Mesenchymal stem cell (in vitro differentiated cells and primary cell): Measurements from ENCODE around the gene USP46.
A peak's percentile ranks its signal among the peaks of the same experiment; 100 is the strongest.

Source experiments
- DNase-seq: peaks from one replicate; pipeline ENCODE4 v3.0.0-alpha.2; 2013
- H2AFZ ChIP-seq: one replicate; pipeline ENCODE4 v1.6.1; 2013; ENCODE audit warnings: low read depth, mild to moderate bottlenecking, control low read depth, inconsistent platforms, low read length, moderate library complexity
- H2AK5ac ChIP-seq: 2 replicates; pipeline ENCODE4 v1.6.1; 2013; ENCODE audit warnings: low read length, moderate library complexity, mild to moderate bottlenecking, inconsistent platforms; ENCODE audit not compliant: severe bottlenecking
- H2BK120ac ChIP-seq: one replicate; pipeline ENCODE4 v1.6.1; 2013; ENCODE audit warnings: low read depth, mild to moderate bottlenecking, inconsistent platforms, low read length, moderate library complexity
- H2BK12ac ChIP-seq, 2 experiments: one replicate each; pipeline ENCODE4 v1.6.1; 2013; ENCODE audit warnings: inconsistent platforms in 2 of 2, low read length in 2 of 2, mild to moderate bottlenecking in 2 of 2, moderate library complexity in 2 of 2, control low read depth in 1 of 2
- H2BK15ac ChIP-seq: one replicate; pipeline ENCODE4 v1.6.1; 2013; ENCODE audit warnings: mild to moderate bottlenecking, low read depth, inconsistent platforms; ENCODE audit not compliant: poor library complexity, severe bottlenecking
- H2BK5ac ChIP-seq: 2 replicates; pipeline ENCODE4 v1.6.1; 2013; ENCODE audit warnings: low read depth, mild to moderate bottlenecking, low read length, control low read depth, inconsistent platforms; ENCODE audit not compliant: poor library complexity, severe bottlenecking
- H3K14ac ChIP-seq, 2 experiments: one replicate each; pipeline ENCODE4 v1.6.1; 2013; ENCODE audit warnings: inconsistent platforms in 2 of 2, low read length in 2 of 2, control low read depth in 1 of 2, mild to moderate bottlenecking in 1 of 2, moderate library complexity in 1 of 2
- H3K18ac ChIP-seq, 2 experiments: one replicate each; pipeline ENCODE4 v1.6.1; 2013; ENCODE audit warnings: inconsistent platforms in 2 of 2, low read length in 2 of 2, control low read depth in 1 of 2, low read depth in 1 of 2, mild to moderate bottlenecking in 1 of 2
- H3K23ac ChIP-seq, 2 experiments: one replicate each; pipeline ENCODE4 v1.6.1; 2013; ENCODE audit warnings: inconsistent platforms in 2 of 2, low read length in 2 of 2, mild to moderate bottlenecking in 2 of 2, moderate library complexity in 2 of 2, control low read depth in 1 of 2
- H3K27ac ChIP-seq: 2 replicates; pipeline ENCODE4 v1.5.1; 2013; ENCODE audit warnings: mild to moderate bottlenecking, moderate library complexity, low read length, control low read depth, inconsistent platforms; ENCODE audit not compliant: poor library complexity, severe bottlenecking
- H3K27me3 ChIP-seq, 2 experiments: 2 replicates each; pipeline versions ENCODE4 v1.6.1 to v1.7.0; 2013; ENCODE audit warnings: low read length in 2 of 2, mild to moderate bottlenecking in 2 of 2, moderate library complexity in 2 of 2, control low read depth in 1 of 2, inconsistent platforms in 1 of 2; ENCODE audit not compliant: control insufficient read depth in 1 of 2, insufficient read depth in 1 of 2
- H3K36me3 ChIP-seq, 2 experiments: 2 replicates each; pipeline versions ENCODE4 v1.6.1 to v1.7.0; 2013; ENCODE audit warnings: low read length in 2 of 2, control low read depth in 1 of 2, inconsistent platforms in 1 of 2, low read depth in 1 of 2, mild to moderate bottlenecking in 1 of 2; ENCODE audit not compliant: insufficient read depth in 2 of 2, control insufficient read depth in 1 of 2
- H3K4ac ChIP-seq, 2 experiments: one replicate each; pipeline ENCODE4 v1.6.1; 2013; ENCODE audit warnings: inconsistent platforms in 2 of 2, low read length in 2 of 2, mild to moderate bottlenecking in 2 of 2, moderate library complexity in 2 of 2, control low read depth in 1 of 2, low read depth in 1 of 2
- H3K4me1 ChIP-seq: 2 replicates; pipeline ENCODE4 v1.6.1; 2013; ENCODE audit warnings: low read depth, low read length, control low read depth; ENCODE audit not compliant: control insufficient read depth, insufficient read depth
- H3K4me2 ChIP-seq: 2 replicates; pipeline ENCODE4 v1.6.1; 2013; ENCODE audit warnings: low read length, mild to moderate bottlenecking, inconsistent platforms; ENCODE audit not compliant: poor library complexity, severe bottlenecking
- H3K4me3 ChIP-seq, 2 experiments: 2 replicates each; pipeline versions ENCODE4 v1.5.1 to v1.7.0; 2013; ENCODE audit warnings: low read length in 2 of 2, mild to moderate bottlenecking in 2 of 2, control low read depth in 1 of 2, low read depth in 1 of 2; ENCODE audit not compliant: insufficient read depth in 1 of 2
- H3K79me1 ChIP-seq: replicated peaks from 2 replicates; pipeline ENCODE4 v1.6.1; 2013; ENCODE audit warnings: mild to moderate bottlenecking, control low read depth, low read length, inconsistent platforms; ENCODE audit not compliant: poor library complexity, severe bottlenecking
- H3K9ac ChIP-seq: 2 replicates; pipeline ENCODE4 v1.7.0; 2013; ENCODE audit warnings: mild to moderate bottlenecking, low read length, moderate library complexity
- H3K9me3 ChIP-seq: 2 replicates; pipeline ENCODE4 v1.7.0; 2013; ENCODE audit warnings: mild to moderate bottlenecking, low read length; ENCODE audit not compliant: control insufficient read depth
- H4K8ac ChIP-seq: one replicate; pipeline ENCODE4 v1.6.1; 2013; ENCODE audit warnings: inconsistent platforms, mild to moderate bottlenecking, low read length, moderate library complexity
- H4K91ac ChIP-seq: one replicate; pipeline ENCODE4 v1.6.1; 2013; ENCODE audit warnings: mild to moderate bottlenecking, low read length, inconsistent platforms
- WGBS: methylation state at CpG from one replicate; pipeline ENCODE4 v1.1.7; 2013; ENCODE audit warnings: mixed read lengths; 5-methylcytosine and 5-hydroxymethylcytosine counted together

USP46 gene

GRCh38 chr4:52640808-52641565, 18.1 kb downstream of the USP46 start:
- Histone ChIP-seq H2AFZ (no peak overlapping the region), H3K27ac (peak overlapping the region; percentile 39), H3K79me1 (peaks cover 33% of the 10 kb centered on the region), H3K36me3 (no peaks in the 10 kb centered on the region), H4K8ac (no peak overlapping the region), H2BK12ac (no peak overlapping the region), H2AK5ac (no peak overlapping the region), H3K23ac (no peak overlapping the region), H4K91ac (no peak overlapping the region), H3K9me3 (no peaks in the 10 kb centered on the region), H3K14ac (no peak overlapping the region), H3K27me3 (no peaks in the 10 kb centered on the region), H3K18ac (no peak overlapping the region), H3K4ac (no peak overlapping the region), H3K4me1 (peaks cover 2% of the 10 kb centered on the region), H3K4me3 (peak overlapping the region in 1 of 2 experiments; percentile 37), H3K4me2 (no peak overlapping the region), H2BK5ac (no peak overlapping the region), H3K9ac (peak overlapping the region; percentile 2), H2BK120ac (no peak overlapping the region), H2BK15ac (no peak overlapping the region)
- no peak for DNase-seq
- 88% methylated on average over 6 of the region's 6 CpGs for WGBS

GRCh38 chr4:52638717-52639116, 20.4 kb downstream of the USP46 start:
- H3K14ac ChIP-seq, result no peak overlapping the region
- H3K4me1 ChIP-seq, result peaks cover 4% of the 10 kb centered on the region
- no peak overlapping the region for H3K27ac ChIP-seq
- no peak overlapping the region for H3K4me2 ChIP-seq
- no peak overlapping the region for H3K18ac ChIP-seq
- H3K4ac ChIP-seq, result no peak overlapping the region
- H2AK5ac ChIP-seq, result no peak overlapping the region
- H3K36me3 ChIP-seq, result no peaks in the 10 kb centered on the region
- no peaks in the 10 kb centered on the region for H3K27me3 ChIP-seq
- DNase-seq, result no peak
- no peak overlapping the region for H4K91ac ChIP-seq
- 96% methylated on average over 4 of the region's 4 CpGs for WGBS
- no peaks in the 10 kb centered on the region for H3K9me3 ChIP-seq
- no peak overlapping the region for H3K4me3 ChIP-seq
- H3K23ac ChIP-seq, result no peak overlapping the region
- H3K79me1 ChIP-seq, result peaks cover 48% of the 10 kb centered on the region
- no peak overlapping the region for H2BK120ac ChIP-seq
- no peak overlapping the region for H2BK5ac ChIP-seq
- no peak overlapping the region for H2AFZ ChIP-seq
- no peak overlapping the region for H2BK12ac ChIP-seq
- H2BK15ac ChIP-seq, result no peak overlapping the region
- H4K8ac ChIP-seq, result no peak overlapping the region
- no peak overlapping the region for H3K9ac ChIP-seq

GRCh38 chr4:52637116-52637515, 22.0 kb downstream of the USP46 start:
- H2BK15ac ChIP-seq, result no peak overlapping the region
- H3K14ac ChIP-seq, result no peak overlapping the region
- H2BK120ac ChIP-seq, result no peak overlapping the region
- H3K27ac ChIP-seq, result no peak overlapping the region
- no peaks in the 10 kb centered on the region for H3K27me3 ChIP-seq
- no peak overlapping the region for H4K91ac ChIP-seq
- no peak overlapping the region for H3K4ac ChIP-seq
- H3K4me1 ChIP-seq, result peaks cover 5% of the 10 kb centered on the region
- H3K9me3 ChIP-seq, result no peaks in the 10 kb centered on the region
- H2AK5ac ChIP-seq, result no peak overlapping the region
- H2AFZ ChIP-seq, result no peak overlapping the region
- no peak overlapping the region for H3K18ac ChIP-seq
- H3K79me1 ChIP-seq, result peaks cover 46% of the 10 kb centered on the region
- H2BK12ac ChIP-seq, result no peak overlapping the region
- no peak overlapping the region for H2BK5ac ChIP-seq
- H3K9ac ChIP-seq, result no peak overlapping the region
- no peak overlapping the region for H3K23ac ChIP-seq
- H3K36me3 ChIP-seq, result no peaks in the 10 kb centered on the region
- 98% methylated on average over 2 of the region's 2 CpGs for WGBS
- no peak overlapping the region for H4K8ac ChIP-seq
- no peak overlapping the region for H3K4me2 ChIP-seq
- no peak overlapping the region for H3K4me3 ChIP-seq
- DNase-seq, result no peak

- Histone ChIP-seq H4K8ac (no peak overlapping the region), H3K23ac (no peak overlapping the region), H3K27me3 (no peaks in the 10 kb centered on the region), H3K4ac (no peak overlapping the region), H3K14ac (peak overlapping the region in 1 of 2 experiments; percentile 11), H2BK15ac (no peak overlapping the region), H3K36me3 (no peaks in the 10 kb centered on the region), H2BK12ac (no peak overlapping the region), H3K9ac (no peak overlapping the region), H2BK5ac (no peak overlapping the region), H3K27ac (no peak overlapping the region), H2AK5ac (no peak overlapping the region), H3K18ac (no peak overlapping the region), H2BK120ac (no peak overlapping the region), H2AFZ (no peak overlapping the region), H3K4me3 (no peak overlapping the region), H3K9me3 (no peaks in the 10 kb centered on the region), H3K4me1 (peaks cover 5% of the 10 kb centered on the region), H4K91ac (no peak overlapping the region), H3K4me2 (no peak overlapping the region), H3K79me1 (peaks cover 45% of the 10 kb centered on the region)
- WGBS, result 100% methylated on average over 1 of the region's 1 CpG
- DNase-seq, result no peak
These were observed 23.5 kb downstream of the USP46 start for GRCh38 chr4:52635560-52635959.
